Osteocyte (in vitro differentiated cells): ENCODE measurements around the gene FAM110A. TPM values are rescaled to one million over a fixed set of nuclear protein-coding genes. Genes with fewer than 3 reads are reported as not detected.

Source experiments
- DNase-seq: peaks from one replicate; pipeline ENCODE4 v3.0.0; 2021; ENCODE audit warnings: mixed read lengths; ENCODE audit not compliant: unreplicated experiment; ENCODE audit errors: extremely low spot score
- H3K27ac Mint-ChIP-seq: one replicate; pipeline ENCODE4 v1.8.0; 2021; ENCODE audit warnings: mild to moderate bottlenecking, mixed read lengths; ENCODE audit not compliant: unreplicated experiment
- H3K27me3 Mint-ChIP-seq: one replicate; pipeline ENCODE4 v1.8.0; 2021; ENCODE audit warnings: mixed read lengths; ENCODE audit not compliant: unreplicated experiment
- H3K36me3 Mint-ChIP-seq: one replicate; pipeline ENCODE4 v1.8.0; 2021; ENCODE audit warnings: mixed read lengths; ENCODE audit not compliant: unreplicated experiment
- H3K4me1 Mint-ChIP-seq: one replicate; pipeline ENCODE4 v1.8.0; 2021; ENCODE audit warnings: mixed read lengths; ENCODE audit not compliant: unreplicated experiment
- H3K4me3 Mint-ChIP-seq: one replicate; pipeline ENCODE4 v1.8.0; 2021; ENCODE audit warnings: mild to moderate bottlenecking, moderate library complexity, mixed read lengths; ENCODE audit not compliant: unreplicated experiment
- H3K9me3 Mint-ChIP-seq: one replicate; pipeline ENCODE4 v1.8.0; 2021; ENCODE audit warnings: mixed read lengths; ENCODE audit not compliant: unreplicated experiment
- total RNA-seq: library from RNA; stranded (reverse); gene quantifications from 2 replicates; pipeline ENCODE4 v1.2.1, GENCODE V29; 2021
- TF ChIP-seq, protein P1 (sequence below): fragments of 200-600 bp; sonication (generic); IDR thresholded peaks from 2 replicates; pipeline ENCODE4 v1.5.0; 2021; ENCODE audit warnings: antibody characterized with exemption, mild to moderate bottlenecking, moderate library complexity

The FAM110A gene
- total RNA-seq, 1 donor from 2014 or later, result 2.7 TPM

DNA sequence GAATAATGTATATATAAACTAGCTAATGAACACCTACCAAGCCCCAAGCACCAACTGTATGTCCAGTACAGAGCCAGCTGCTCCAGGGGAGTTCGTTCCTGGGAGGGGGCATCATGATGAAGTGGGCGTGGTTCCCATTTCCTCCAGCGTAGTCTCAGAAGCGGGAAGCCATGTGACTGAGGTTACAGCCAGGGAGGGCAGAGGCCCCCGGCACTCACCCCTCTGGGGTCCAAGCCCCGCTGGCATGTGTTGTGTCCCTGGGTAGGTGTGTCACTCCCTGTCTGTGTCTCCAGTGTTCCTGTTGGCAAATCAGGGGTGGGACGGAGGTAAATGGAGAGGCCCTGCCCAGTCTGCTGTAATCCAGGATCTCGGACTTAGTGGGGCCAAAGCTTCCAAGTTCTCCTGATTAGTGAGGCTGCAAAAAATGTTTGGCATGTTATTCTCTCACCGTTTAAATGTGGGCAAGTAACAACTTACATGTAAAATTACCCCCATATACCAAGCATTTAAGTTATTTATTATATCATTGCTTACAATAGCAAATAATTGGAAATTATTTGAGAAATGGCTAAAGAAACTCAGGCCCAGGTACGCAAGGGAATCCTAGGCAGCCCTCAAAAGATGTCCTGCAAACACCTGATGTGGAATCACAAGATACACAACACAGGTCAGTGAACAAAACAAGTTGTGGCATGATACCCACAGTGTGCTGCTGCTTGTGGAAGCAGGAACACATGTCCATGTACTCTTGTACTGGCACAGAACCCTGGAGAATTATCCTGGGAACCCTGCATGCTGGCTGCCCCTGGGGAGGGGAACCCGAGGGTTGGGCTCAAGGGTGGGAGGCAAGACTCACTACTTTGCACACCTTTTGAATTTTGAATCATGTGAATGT lies 22.2 kb downstream of the FAM110A start:
- DNase-seq, result no peak
- peak overlapping the region; percentile 27 for H3K27ac Mint-ChIP-seq
- H3K36me3 Mint-ChIP-seq, result no peaks in the 10 kb centered on the region
- H3K27me3 Mint-ChIP-seq, result no peaks in the 10 kb centered on the region
- H3K9me3 Mint-ChIP-seq, result no peaks in the 10 kb centered on the region
- H3K4me1 Mint-ChIP-seq, result peaks cover 15% of the 10 kb centered on the region
- TF ChIP-seq, protein P1, sequence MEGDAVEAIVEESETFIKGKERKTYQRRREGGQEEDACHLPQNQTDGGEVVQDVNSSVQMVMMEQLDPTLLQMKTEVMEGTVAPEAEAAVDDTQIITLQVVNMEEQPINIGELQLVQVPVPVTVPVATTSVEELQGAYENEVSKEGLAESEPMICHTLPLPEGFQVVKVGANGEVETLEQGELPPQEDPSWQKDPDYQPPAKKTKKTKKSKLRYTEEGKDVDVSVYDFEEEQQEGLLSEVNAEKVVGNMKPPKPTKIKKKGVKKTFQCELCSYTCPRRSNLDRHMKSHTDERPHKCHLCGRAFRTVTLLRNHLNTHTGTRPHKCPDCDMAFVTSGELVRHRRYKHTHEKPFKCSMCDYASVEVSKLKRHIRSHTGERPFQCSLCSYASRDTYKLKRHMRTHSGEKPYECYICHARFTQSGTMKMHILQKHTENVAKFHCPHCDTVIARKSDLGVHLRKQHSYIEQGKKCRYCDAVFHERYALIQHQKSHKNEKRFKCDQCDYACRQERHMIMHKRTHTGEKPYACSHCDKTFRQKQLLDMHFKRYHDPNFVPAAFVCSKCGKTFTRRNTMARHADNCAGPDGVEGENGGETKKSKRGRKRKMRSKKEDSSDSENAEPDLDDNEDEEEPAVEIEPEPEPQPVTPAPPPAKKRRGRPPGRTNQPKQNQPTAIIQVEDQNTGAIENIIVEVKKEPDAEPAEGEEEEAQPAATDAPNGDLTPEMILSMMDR, result no peak
- no peak overlapping the region for H3K4me3 Mint-ChIP-seq

DNA sequence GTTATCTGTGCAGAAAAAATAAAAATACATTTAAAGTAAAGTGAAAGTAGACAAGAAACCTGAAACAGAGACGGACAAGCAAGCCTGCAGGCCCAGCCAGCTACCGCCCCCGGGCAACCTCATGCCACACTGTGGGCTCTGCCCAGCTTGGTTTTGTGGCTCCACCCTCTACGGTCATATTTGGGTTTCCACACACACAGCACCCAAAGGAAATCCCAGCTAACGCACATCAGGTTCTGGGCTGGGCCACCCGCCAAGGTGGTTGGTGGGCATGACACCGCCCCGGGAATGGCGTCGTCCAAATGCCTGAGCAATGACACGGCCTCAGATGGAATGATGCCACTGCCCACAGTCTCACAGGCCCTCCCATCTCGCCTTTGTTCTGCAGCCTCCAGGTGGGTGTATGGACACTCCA lies 22.9 kb downstream of the FAM110A start:
- no peak for DNase-seq
- H3K36me3 Mint-ChIP-seq, result no peaks in the 10 kb centered on the region
- peak overlapping the region; percentile 42 for H3K27ac Mint-ChIP-seq
- H3K27me3 Mint-ChIP-seq, result no peaks in the 10 kb centered on the region
- TF ChIP-seq, protein P1, result no peak
- no peaks in the 10 kb centered on the region for H3K9me3 Mint-ChIP-seq
- H3K4me3 Mint-ChIP-seq, result no peak overlapping the region
- peaks cover 15% of the 10 kb centered on the region for H3K4me1 Mint-ChIP-seq

DNA sequence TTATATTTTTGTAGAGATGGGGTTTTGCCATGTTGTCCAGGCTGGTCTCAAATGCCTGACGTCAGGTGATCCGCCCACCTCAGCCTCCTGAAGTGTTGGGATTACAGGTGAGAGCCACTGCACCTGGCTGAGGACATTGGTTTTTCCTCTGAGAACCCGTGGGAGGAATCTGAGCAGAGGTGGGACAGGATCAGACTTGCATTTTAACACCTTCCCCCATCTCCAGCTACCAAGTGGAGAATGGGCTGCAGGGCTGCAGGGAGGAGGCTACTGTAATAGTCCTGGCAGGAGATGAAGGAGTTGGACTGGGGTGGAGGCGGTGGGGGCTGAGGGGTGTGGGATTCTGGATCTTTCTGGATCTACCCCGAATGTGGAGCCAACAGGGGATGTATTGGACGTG lies 24.5 kb downstream of the FAM110A start:
- no peak for DNase-seq
- Mint-ChIP-seq H3K4me3 (no peak overlapping the region), H3K9me3 (no peaks in the 10 kb centered on the region), H3K4me1 (peaks cover 15% of the 10 kb centered on the region), H3K27me3 (no peaks in the 10 kb centered on the region), H3K27ac (no peak overlapping the region), H3K36me3 (no peaks in the 10 kb centered on the region)
- TF ChIP-seq, protein P1, result no peak

DNA sequence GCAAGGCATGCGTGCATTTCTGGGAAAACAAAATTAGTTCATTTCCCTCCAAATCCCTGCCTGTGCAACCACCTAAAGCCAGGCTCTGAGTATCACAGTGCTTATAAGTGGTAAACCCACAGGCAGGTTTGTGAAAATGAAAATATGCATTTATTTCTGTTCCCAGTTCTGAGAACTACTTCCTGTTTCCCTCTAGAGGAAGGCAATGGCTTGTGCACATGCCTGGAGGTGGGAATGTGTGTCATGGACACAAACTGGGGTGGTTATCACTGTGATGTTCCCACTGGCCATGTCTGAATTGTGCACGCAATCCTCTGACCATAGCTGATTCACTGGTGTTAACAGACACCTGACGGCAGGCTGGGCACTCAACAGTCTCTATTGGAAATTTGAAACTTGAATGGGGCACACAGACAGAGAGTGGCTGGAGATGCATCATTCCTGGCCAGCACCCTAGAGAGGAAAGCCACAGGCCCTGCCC lies 26.3 kb downstream of the FAM110A start:
- Mint-ChIP-seq H3K4me3 (no peak overlapping the region), H3K36me3 (no peaks in the 10 kb centered on the region), H3K27me3 (peaks cover 13% of the 10 kb centered on the region), H3K27ac (no peak overlapping the region), H3K4me1 (peaks cover 14% of the 10 kb centered on the region), H3K9me3 (no peaks in the 10 kb centered on the region)
- TF ChIP-seq, protein P1, result no peak
- no peak for DNase-seq

DNA sequence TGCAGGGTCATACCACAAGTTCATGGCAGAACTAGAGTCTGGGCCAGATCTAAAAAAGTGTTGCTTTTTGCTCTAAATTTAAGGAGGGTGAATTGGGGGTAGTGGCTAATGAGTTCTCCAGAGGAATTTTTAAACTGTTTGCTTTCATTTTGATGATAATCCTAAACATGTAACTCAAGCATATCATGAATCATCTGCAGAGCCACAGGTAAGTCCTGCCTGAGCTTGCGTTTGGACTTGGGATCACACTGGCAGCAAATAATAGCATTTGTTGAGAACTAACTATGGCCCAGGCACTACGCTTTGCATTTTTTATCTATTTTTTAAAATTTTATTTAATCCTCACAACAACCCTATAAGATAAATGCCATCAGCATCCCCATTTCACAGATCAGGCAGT lies 27.4 kb downstream of the FAM110A start:
- H3K9me3 Mint-ChIP-seq, result no peaks in the 10 kb centered on the region
- peaks cover 10% of the 10 kb centered on the region for H3K4me1 Mint-ChIP-seq
- H3K27me3 Mint-ChIP-seq, result peaks cover 18% of the 10 kb centered on the region
- no peak overlapping the region for H3K4me3 Mint-ChIP-seq
- H3K27ac Mint-ChIP-seq, result no peak overlapping the region
- no peak for DNase-seq
- TF ChIP-seq, protein P1, result no peak
- no peaks in the 10 kb centered on the region for H3K36me3 Mint-ChIP-seq
